Measurements from ENCODE around the gene UTP4. TPM values are rescaled to one million over a fixed set of nuclear protein-coding genes. Genes with fewer than 3 reads are reported as not detected.

The UTP4 gene
- 10 to 100 TPM; 52.1 to 65.4 (median 60.8) TPM for polyA plus RNA-seq (ENCODE audit: insufficient read length in 4 of 4)

DNA sequence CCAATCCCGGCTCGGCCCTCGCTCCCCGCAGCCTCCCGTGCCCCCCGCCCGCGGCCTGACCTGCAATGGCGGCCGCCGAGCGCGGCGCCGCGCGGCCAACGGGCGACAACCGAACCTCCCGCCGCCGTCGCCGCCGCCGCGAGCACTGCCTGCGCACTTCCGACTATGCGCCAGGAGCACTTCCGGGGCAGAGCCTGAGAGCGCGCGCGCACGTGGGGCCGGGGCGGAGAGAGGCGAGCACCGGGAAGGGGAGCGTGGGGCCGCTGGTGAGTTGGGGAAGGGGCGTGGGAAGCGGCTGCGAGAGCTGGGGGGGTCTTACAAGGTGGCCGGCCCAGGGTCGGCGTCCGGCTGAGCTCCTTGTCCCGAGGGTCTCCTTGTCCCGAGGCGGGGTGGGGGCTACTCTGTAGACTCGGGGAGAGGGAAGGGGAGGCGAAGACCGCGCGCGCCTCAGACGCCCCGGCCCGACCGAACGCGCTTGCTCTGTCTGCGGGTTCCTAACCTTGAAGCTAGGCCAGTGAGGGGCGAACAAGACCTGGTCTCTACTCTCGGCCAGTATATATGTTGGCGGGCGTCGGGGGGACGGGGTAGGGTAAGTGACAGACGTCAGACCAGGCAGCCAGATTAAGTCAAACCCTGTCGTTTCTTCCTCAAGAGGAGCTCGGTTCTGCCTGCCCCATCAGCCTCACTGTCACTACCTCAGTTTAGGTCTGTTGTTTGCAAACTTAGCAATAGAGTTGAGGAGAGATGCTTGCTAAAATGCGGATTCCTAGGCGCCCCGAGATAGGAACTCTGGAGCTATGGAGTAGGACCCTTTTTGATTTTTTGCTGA lies at the start of gene UTP4, which contains the start of gene CHTF8:
UTP4 (plus strand) TSS at position 226 of the 829 bp plus-strand sequence. CDS start 811 bp downstream, outside the sequence.
CHTF8 (minus strand) TSS at position 165 of the 829 bp plus-strand sequence. CDS start 11,130 bp downstream, outside the sequence.
- DNase-seq (ENCODE audit: low read depth in 4 of 4, low spot score in 2 of 4): peak in 3 of 4 donors; percentile 45 to 65 (median 65)

DNA sequence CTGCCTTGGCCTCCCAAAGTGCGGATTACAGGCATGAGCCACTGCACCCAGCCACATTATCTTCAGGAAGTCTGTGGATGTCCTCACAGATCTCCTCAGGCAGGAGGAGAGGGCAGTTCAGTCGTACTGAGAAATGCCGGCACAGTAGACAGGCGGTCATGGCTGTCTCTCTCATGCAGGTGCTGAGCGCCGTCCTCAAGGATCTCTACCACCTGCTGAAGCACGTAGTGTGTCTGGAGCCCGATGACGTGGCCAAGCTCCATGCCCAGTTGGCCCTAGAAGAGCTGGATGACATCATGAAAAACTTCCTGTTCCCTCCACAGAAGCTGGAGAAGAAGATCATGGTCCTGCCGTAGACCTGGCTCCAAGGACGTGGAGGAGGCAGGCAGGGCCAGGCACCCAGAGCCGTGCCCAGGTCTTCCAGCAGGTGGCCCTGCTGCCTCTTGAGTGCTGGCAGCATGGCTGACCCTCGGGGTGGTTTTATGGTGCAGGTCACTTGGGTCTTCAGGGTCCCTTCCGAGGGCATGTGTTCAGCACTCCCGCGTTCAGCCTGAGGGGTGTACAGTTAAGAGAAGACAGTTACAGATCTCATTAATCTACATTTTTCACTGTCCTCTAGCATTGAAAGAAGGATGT lies 49.0 kb upstream of the UTP4 start:
- DNase-seq (ENCODE audit: low read depth in 4 of 4, low spot score in 2 of 4): no peak

DNA sequence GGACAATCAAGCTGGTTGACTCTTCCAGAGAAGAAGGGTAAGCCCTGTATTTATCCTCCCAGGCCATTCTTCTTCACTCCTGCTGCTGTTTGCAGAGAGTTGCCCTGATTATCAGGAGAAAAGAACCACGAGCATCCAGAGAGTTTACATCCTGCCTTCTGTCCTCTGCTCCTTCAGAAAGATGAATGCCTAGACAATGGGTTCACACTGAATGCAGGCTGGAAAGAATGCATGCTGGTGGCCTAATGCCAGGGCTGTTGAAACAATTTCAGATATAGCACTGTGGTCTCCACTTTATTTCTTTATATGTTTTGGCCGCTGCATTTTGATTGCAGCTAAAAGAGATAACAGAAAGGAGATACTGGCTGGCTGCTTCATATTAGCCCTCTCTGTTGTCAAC lies 48.2 kb upstream of the UTP4 start:
- DNase-seq (ENCODE audit: low read depth in 4 of 4, low spot score in 2 of 4): no peak

- DNase-seq (ENCODE audit: low read depth in 4 of 4, low spot score in 2 of 4): no peak
Observed at GRCh38 chr16:69085032-69085695, 47.3 kb upstream of the UTP4 start.

DNA sequence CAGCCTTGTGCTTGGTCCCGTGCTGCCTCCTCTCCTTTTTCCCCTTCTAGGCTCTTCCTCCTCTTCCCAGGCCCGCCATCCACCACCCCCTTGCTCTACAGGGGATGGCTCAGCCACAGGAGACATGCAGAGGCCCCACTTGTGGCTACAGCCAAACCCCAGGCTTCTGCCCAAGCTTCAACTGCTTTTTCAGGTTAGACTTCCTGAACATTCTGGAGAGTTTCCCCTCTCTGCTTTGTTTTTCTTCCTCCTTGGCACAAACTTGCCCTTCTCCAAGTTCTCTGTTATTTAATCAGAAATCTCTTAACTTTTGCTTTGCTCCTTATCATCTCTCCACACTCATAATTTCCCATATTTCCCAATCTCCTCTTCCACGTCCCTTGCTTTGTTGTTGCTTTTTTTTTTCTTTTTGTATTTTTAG lies 45.3 kb upstream of the UTP4 start:
- no peak for DNase-seq (ENCODE audit: low read depth in 4 of 4, low spot score in 2 of 4)

DNA sequence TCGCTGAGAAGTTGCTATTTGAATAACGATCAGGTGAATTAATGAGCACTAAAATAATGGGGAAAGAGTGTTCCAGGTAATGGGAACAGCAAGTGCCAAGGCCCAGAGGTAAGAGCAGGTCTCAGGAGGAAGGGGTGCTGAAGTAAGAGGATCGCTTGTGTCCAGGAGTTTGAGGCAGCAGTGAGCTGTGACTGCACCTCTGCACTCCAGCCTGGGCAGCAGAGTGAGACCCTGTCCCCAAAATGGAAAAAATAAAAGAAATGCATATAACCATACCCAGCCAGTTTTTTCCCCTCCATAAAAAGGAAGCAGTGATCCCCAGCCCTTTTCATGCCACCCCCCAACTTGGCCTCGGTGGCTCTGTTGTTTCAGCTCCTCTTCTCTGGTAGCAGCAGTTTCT lies 43.8 kb upstream of the UTP4 start:
- DNase-seq (ENCODE audit: low read depth in 4 of 4, low spot score in 2 of 4): no peak

GRCh38 chr16:69089091-69089910 lies 43.1 kb upstream of the UTP4 start:
- no peak for DNase-seq (ENCODE audit: low read depth in 4 of 4, low spot score in 2 of 4)

GRCh38 chr16:69093974-69094373 lies 38.5 kb upstream of the UTP4 start:
- no peak for DNase-seq (ENCODE audit: low read depth in 4 of 4, low spot score in 2 of 4)

GRCh38 chr16:69094501-69094900 lies 37.9 kb upstream of the UTP4 start:
- no peak for DNase-seq (ENCODE audit: low read depth in 4 of 4, low spot score in 2 of 4)

GRCh38 chr16:69095193-69095592 lies 37.3 kb upstream of the UTP4 start:
- no peak for DNase-seq (ENCODE audit: low read depth in 4 of 4, low spot score in 2 of 4)

DNA sequence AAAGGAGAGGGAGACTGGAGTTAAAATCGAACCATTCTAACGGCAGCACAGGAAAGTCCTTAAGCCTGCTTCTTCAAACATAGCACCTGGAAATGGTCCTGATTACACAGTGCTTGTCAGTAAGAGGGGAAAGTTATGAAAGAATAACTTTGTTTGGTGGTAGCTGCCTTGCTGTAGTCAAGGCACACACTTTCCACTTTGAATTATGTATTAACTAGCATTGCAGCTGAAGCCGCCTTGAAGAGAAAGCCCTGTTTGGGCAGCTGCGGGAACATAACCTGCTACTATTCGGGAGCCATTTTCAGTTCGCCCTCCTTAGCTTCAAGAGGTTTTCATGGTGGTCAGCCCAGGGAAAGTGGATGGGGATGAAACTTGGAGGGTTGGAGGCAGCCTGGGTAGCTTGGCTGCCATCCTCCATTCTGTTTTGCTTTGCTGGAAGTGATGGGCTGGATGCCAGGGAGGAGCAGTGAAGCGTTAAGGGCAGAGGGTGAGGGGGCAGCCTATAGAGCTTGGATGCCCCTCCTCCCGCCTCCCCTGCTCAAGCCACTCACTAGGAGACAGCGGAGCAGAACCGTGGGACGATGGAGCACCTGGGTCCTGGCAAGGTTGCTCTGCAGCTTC lies 32.3 kb upstream of the UTP4 start:
- no peak for DNase-seq (ENCODE audit: low read depth in 4 of 4, low spot score in 2 of 4)

GRCh38 chr16:69105501-69106361 lies 26.7 kb upstream of the UTP4 start, which contains the start of gene HAS3:
TSS of gene HAS3 (plus strand) at chr16:69105653. CDS start at chr16:69109396, 3,743 bp downstream.
- no peak for DNase-seq (ENCODE audit: low read depth in 4 of 4, low spot score in 2 of 4)

DNA sequence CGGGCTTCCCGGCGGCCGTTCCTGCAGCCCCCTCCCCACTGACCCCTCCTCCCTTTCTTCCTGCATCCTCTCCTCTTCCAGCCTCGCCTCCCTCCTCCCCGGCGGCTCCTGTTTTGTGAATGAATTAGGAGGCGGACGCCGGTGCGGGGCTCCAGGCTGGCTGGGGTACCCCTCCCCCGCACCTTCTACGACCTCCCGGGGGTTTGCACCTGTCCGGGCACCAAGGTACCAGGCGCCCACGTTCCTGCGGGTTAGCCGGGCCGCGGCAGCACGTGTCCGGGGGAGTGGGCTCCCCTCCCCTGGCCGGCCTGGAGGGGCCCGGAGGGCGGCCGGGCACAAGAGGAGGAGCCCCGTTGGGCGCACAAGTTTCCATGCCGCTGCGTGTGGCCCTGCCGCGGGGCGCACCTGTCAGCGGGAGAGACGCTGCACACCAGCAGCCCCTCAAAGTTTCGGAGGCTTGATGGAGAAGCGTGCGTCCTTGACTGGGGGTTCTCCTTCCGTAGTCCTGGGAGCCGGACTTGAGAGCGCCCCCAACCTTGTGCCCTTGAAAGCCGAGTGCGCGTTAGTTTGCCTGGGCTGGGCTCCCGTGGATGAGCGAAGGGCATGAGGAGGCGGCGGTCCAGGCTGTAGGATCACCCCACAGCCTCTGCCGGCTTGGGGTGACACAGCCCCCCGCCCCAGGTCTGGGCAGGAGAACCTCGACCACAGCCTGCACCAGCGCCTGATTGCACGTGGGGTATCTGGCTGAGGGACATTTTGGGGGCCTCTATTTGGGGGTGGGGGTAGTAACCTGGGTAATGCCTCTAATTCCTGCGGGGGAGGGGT lies 25.7 kb upstream of the UTP4 start:
- DNase-seq (ENCODE audit: low read depth in 4 of 4, low spot score in 2 of 4): no peak

GRCh38 chr16:69107316-69107962 lies 25.0 kb upstream of the UTP4 start:
- no peak for DNase-seq (ENCODE audit: low read depth in 4 of 4, low spot score in 2 of 4)

- DNase-seq (ENCODE audit: low read depth in 4 of 4, low spot score in 2 of 4): no peak
Observed at GRCh38 chr16:69108064-69108904, 24.2 kb upstream of the UTP4 start.

GRCh38 chr16:69108905-69109252 lies 23.6 kb upstream of the UTP4 start:
- DNase-seq (ENCODE audit: low read depth in 4 of 4, low spot score in 2 of 4): no peak
